IMR-90 (cell line): Measurements from ENCODE around the gene PRSS37. TPM values are rescaled to one million over a fixed set of nuclear protein-coding genes. Genes with fewer than 3 reads are reported as not detected.

ENCODE experiments used
- ATAC-seq: fragments of 200-7000 bp; cut with Tn5 transposase; 2 replicates; pipeline ENCODE4 v1.9.1; 2020; ENCODE audit warnings: low read depth, mild to moderate bottlenecking, moderate library complexity
- BruUV-seq: library from RNA; stranded (reverse); fragments of 400-500 nt; replicated peaks from 2 replicates; lab custom pipeline; 2021; lab: Mats Ljungman, UMichigan
- CTCF ChIA-PET: fragments of 300-600 bp; formaldehyde crosslinking; extraction: SDS; loops from one replicate; lab custom pipeline; 2021; ENCODE audit warnings: antibody characterized with exemption; lab: Yijun Ruan, JAX
- POLR2A ChIA-PET: fragments of 300-600 bp; sonication (Branson Sonifier 250); formaldehyde crosslinking; loops from one replicate; lab custom pipeline; 2022; ENCODE audit warnings: antibody characterized with exemption; ENCODE audit not compliant: unreplicated experiment; lab: Charles Lee
- DNase-seq: peaks from one replicate; pipeline ENCODE4 v3.0.0; 2013
- H2AFZ ChIP-seq: replicated peaks from 2 replicates; pipeline ENCODE3; 2013; ENCODE audit warnings: low read length, mild to moderate bottlenecking; ENCODE audit not compliant: poor library complexity
- H2AK5ac ChIP-seq: 2 replicates; pipeline ENCODE4 v1.6.1; 2013; ENCODE audit warnings: low read depth, low read length, inconsistent platforms
- H2AK9ac ChIP-seq: replicated peaks from 2 replicates; pipeline ENCODE3; 2013; ENCODE audit warnings: mild to moderate bottlenecking, low read depth, low read length, moderate library complexity; ENCODE audit not compliant: poor library complexity
- H2BK120ac ChIP-seq: 2 replicates; pipeline ENCODE4 v1.6.1; 2013; ENCODE audit warnings: low read depth, low read length, inconsistent platforms
- H2BK15ac ChIP-seq: 3 replicates; pipeline ENCODE4 v1.6.1; 2013; ENCODE audit warnings: low read depth, low read length, inconsistent platforms
- H2BK20ac ChIP-seq: 2 replicates; pipeline ENCODE4 v1.6.1; 2013; ENCODE audit warnings: low read depth, mild to moderate bottlenecking, inconsistent platforms, low read length, moderate library complexity
- H2BK5ac ChIP-seq: 2 replicates; pipeline ENCODE4 v1.6.1; 2013; ENCODE audit warnings: mild to moderate bottlenecking, low read depth, low read length, inconsistent platforms; ENCODE audit not compliant: poor library complexity, severe bottlenecking
- H3K14ac ChIP-seq: replicated peaks from 2 replicates; pipeline ENCODE4 v1.6.1; 2013; ENCODE audit warnings: low read depth, low read length, inconsistent platforms
- H3K18ac ChIP-seq: 2 replicates; pipeline ENCODE4 v1.6.1; 2013; ENCODE audit warnings: low read depth, low read length, control low read depth
- H3K23ac ChIP-seq: 2 replicates; pipeline ENCODE4 v1.6.1; 2013; ENCODE audit warnings: low read depth, low read length, inconsistent platforms
- H3K27ac ChIP-seq: 2 replicates; pipeline ENCODE4 v1.5.1; 2013; ENCODE audit warnings: mild to moderate bottlenecking, control low read depth, low read length; ENCODE audit not compliant: insufficient read depth
- H3K27me3 ChIP-seq: 2 replicates; pipeline ENCODE4 v1.6.1; 2013; ENCODE audit warnings: low read length; ENCODE audit not compliant: control insufficient read depth, insufficient read depth
- H3K36me3 ChIP-seq: 2 replicates; pipeline ENCODE4 v1.6.1; 2013; ENCODE audit warnings: low read length, mixed read lengths; ENCODE audit not compliant: control insufficient read depth, insufficient read depth
- H3K4ac ChIP-seq: 2 replicates; pipeline ENCODE4 v1.6.1; 2013; ENCODE audit warnings: low read depth, low read length, inconsistent platforms
- H3K4me1 ChIP-seq: 2 replicates; pipeline ENCODE4 v1.6.1; 2013; ENCODE audit warnings: low read length, mixed read lengths; ENCODE audit not compliant: control insufficient read depth, insufficient read depth
- H3K4me2 ChIP-seq: 2 replicates; pipeline ENCODE4 v1.6.1; 2013; ENCODE audit warnings: low read depth, mild to moderate bottlenecking, control low read depth, low read length, moderate library complexity
- H3K4me3 ChIP-seq: 2 replicates; pipeline ENCODE4 v1.5.1; 2013; ENCODE audit warnings: low read depth, mild to moderate bottlenecking, control low read depth, low read length, moderate library complexity; ENCODE audit not compliant: insufficient read depth
- H3K56ac ChIP-seq: 2 replicates; pipeline ENCODE4 v1.6.1; 2013; ENCODE audit warnings: low read length, inconsistent platforms; ENCODE audit not compliant: insufficient read depth; ENCODE audit errors: extremely low read depth
- H3K79me1 ChIP-seq, 2 experiments: 2 replicates each; pipeline ENCODE4 v1.6.1; 2013; ENCODE audit warnings: low read length in 2 of 2, inconsistent platforms in 1 of 2, low read depth in 1 of 2
- H3K9ac ChIP-seq: 2 replicates; pipeline ENCODE4 v1.6.1; 2013; ENCODE audit warnings: low read depth, low read length, control low read depth
- H3K9me1 ChIP-seq: 2 replicates; pipeline ENCODE4 v1.6.1; 2013; ENCODE audit warnings: low read length, inconsistent platforms; ENCODE audit not compliant: insufficient read depth
- H3K9me3 ChIP-seq: 2 replicates; pipeline ENCODE4 v1.6.1; 2013; ENCODE audit warnings: low read length; ENCODE audit not compliant: control insufficient read depth, insufficient read depth
- H4K20me1 ChIP-seq: 2 replicates; pipeline ENCODE4 v1.6.1; 2013; ENCODE audit warnings: low read length, inconsistent platforms; ENCODE audit not compliant: insufficient read depth
- H4K5ac ChIP-seq: 2 replicates; pipeline ENCODE4 v1.6.1; 2013; ENCODE audit warnings: mild to moderate bottlenecking, low read depth, low read length, control low read depth
- H4K8ac ChIP-seq, 2 experiments: 2 replicates each; pipeline ENCODE4 v1.6.1; 2013; ENCODE audit warnings: low read depth in 2 of 2, low read length in 2 of 2, control low read depth in 1 of 2, inconsistent platforms in 1 of 2
- H4K91ac ChIP-seq: 2 replicates; pipeline ENCODE4 v1.6.1; 2013; ENCODE audit warnings: low read depth, low read length, inconsistent platforms; ENCODE audit not compliant: insufficient read depth
- CEBPB ChIP-seq: IDR thresholded peaks from 2 replicates; pipeline ENCODE4 v1.6.1; 2012; ENCODE audit warnings: low read depth, low read length, improper control_type of control experiment
- FOS ChIP-seq: fragments of 150-350 bp; IDR thresholded peaks from 2 replicates; pipeline ENCODE4 v1.6.1; 2016; ENCODE audit warnings: low read depth, low read length
- MAZ ChIP-seq: IDR thresholded peaks from 2 replicates; pipeline ENCODE4 v1.6.1; 2012; ENCODE audit warnings: low read depth, mild to moderate bottlenecking, low read length, improper control_type of control experiment, moderate library complexity, borderline replicate concordance
- MXI1 ChIP-seq: IDR thresholded peaks from 2 replicates; pipeline ENCODE4 v1.6.1; 2012; ENCODE audit warnings: low read depth, mild to moderate bottlenecking, low read length, moderate library complexity, borderline replicate concordance
- NFE2L2 ChIP-seq: fragments of 150-350 bp; IDR thresholded peaks from 2 replicates; pipeline ENCODE4 v1.6.1; 2016; ENCODE audit warnings: low read depth, mild to moderate bottlenecking, low read length
- POLR2A ChIP-seq: IDR thresholded peaks from 2 replicates; pipeline ENCODE4 v1.6.1; 2012; ENCODE audit warnings: mild to moderate bottlenecking, low read depth, low read length
- RAD21 ChIP-seq: IDR thresholded peaks from 2 replicates; pipeline ENCODE4 v1.6.1; 2012; ENCODE audit warnings: low read length, improper control_type of control experiment
- RCOR1 ChIP-seq: IDR thresholded peaks from 2 replicates; pipeline ENCODE4 v1.6.1; 2012; ENCODE audit warnings: mild to moderate bottlenecking, low read length, improper control_type of control experiment; ENCODE audit not compliant: insufficient replicate concordance
- RFX5 ChIP-seq: IDR thresholded peaks from 2 replicates; pipeline ENCODE4 v1.8.0; 2012; ENCODE audit warnings: low read depth, mild to moderate bottlenecking, low read length, moderate library complexity
- SMC3 ChIP-seq: fragments of 150-350 bp; IDR thresholded peaks from 2 replicates; pipeline ENCODE4 v1.6.1; 2016; ENCODE audit warnings: low read depth, mild to moderate bottlenecking, antibody characterized with exemption, low read length, moderate library complexity
- WGBS, 2 experiments: methylation state at CpG; one replicate each; pipeline versions ENCODE4 v1.1.5 to v1.1.7; 2013; ENCODE audit warnings: missing lambda C conversion rate in 2 of 2; ENCODE audit not compliant: insufficient read length in 1 of 2; ENCODE audit errors: extremely low coverage in 2 of 2; 5-methylcytosine and 5-hydroxymethylcytosine counted together
- dilution Hi-C: fragments of 300-500 bp; cut with HindIII; formaldehyde crosslinking; loops from one replicate; pipeline ENCODE4 v1.14.3; 2018; ENCODE audit warnings: low sequenced_read_pairs; ENCODE audit not compliant: unreplicated experiment
- in situ Hi-C: fragments of 300-500 bp; cut with MboI; formaldehyde crosslinking; loops from 3 replicates; pipeline ENCODE4 v1.14.3; 2019; ENCODE audit warnings: low sequenced_read_pairs, inconsistent platforms, mixed read lengths
- intact Hi-C: fragments of 100-400 bp; cut with micrococcal nuclease; formaldehyde crosslinking; loops from 2 replicates; pipeline ENCODE4 v1.10.0; 2022
- polyA plus RNA-seq, 3 experiments: library from polyadenylated mRNA; depleted of rRNA; stranded (reverse); fragments of >200 nt; gene quantifications; 2 replicates each; pipeline ENCODE4 v1.2.3, GENCODE V29; 2012; ENCODE audit warnings: low replicate concordance in 1 of 3
- total RNA-seq: library from RNA; depleted of rRNA; stranded (reverse); fragments of >200 nt; gene quantifications from 2 replicates; pipeline ENCODE4 v1.2.3, GENCODE V29; 2012
- TF ChIP-seq, protein P1 (sequence below): fragments of 150-350 bp; IDR thresholded peaks from 2 replicates; pipeline ENCODE4 v1.6.1; 2017; ENCODE audit warnings: mild to moderate bottlenecking, antibody characterized with exemption, low read length, low read depth
- TF ChIP-seq, protein P2 (sequence below): fragments of 150-350 bp; IDR thresholded peaks from 2 replicates; pipeline ENCODE4 v1.6.1; 2016; ENCODE audit warnings: low read depth, mild to moderate bottlenecking, low read length, moderate library complexity, borderline replicate concordance
- TF ChIP-seq, protein P3 (sequence below): conservative IDR thresholded peaks from 2 replicates; pipeline ENCODE4 v1.5.1; 2012; ENCODE audit warnings: mild to moderate bottlenecking, low read depth, low read length, improper control_type of control experiment

Gene PRSS37
- total and polyA plus RNA-seq, 2 of the 4 experiments (the other 2 are of a cell fraction) = not detected

DNA sequence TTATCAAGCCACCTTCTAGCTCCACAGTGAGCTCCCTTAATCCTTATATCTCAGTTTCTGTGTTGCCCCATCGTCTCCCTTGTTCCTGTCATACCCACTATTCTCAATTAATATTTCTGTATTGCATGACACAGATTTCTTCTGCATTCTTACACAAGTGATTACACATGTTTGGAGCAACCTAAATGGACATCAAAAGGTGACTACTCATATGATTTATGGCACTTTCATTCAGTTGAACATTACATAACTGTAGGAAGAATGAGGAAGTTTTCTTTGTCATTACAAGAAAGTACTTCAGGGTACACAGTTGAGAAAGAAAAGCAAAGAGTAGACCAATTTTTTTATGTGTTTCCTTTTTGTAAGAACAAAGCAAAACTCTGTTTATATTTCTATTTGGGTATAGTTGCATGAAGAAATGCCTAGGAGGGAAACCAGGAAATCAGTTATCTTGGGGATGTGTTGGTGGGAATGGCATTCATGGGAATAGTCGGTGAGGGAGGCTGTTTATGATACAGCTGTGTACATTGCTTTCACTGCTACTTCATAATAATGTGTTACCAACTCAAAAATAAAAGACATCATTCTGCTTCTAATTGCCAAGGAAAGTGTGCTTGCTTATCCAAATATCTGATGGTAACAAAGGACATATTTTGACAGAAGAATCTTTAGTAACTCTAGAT, 23.6 kb upstream of the PRSS37 start:
- no peak overlapping the region for H3K4me2 ChIP-seq
- no peak overlapping the region for H2BK120ac ChIP-seq
- H2BK20ac ChIP-seq = no peak overlapping the region
- CTCF ChIA-PET = no interaction called here
- H2AFZ ChIP-seq = no peak overlapping the region
- H3K9me1 ChIP-seq = no peaks in the 10 kb centered on the region
- no peaks in the 10 kb centered on the region for H4K20me1 ChIP-seq
- H2AK9ac ChIP-seq = no peak overlapping the region
- in situ Hi-C loops (no loop called here), dilution Hi-C loops (no loop called here), intact Hi-C loops (no loop called here)
- H3K79me1 ChIP-seq = no peaks in the 10 kb centered on the region
- DNase-seq (no peak), ATAC-seq (no peak)
- no peak overlapping the region for H3K23ac ChIP-seq
- BruUV-seq = no TSS peak
- no peak overlapping the region for H2AK5ac ChIP-seq
- H3K27ac ChIP-seq = no peak overlapping the region
- no peak overlapping the region for H3K56ac ChIP-seq
- no peak overlapping the region for H2BK5ac ChIP-seq
- H4K91ac ChIP-seq = no peak overlapping the region
- H3K36me3 ChIP-seq = no peaks in the 10 kb centered on the region
- no peak overlapping the region for H4K8ac ChIP-seq
- WGBS, 2 experiments = 20% methylated on average over 1 of the region's 2 CpGs; no CpG with 5 or more reads in 1 of the 2 experiments
- POLR2A ChIA-PET = no interaction called here
- no peak overlapping the region for H3K14ac ChIP-seq
- no peak overlapping the region for H4K5ac ChIP-seq
- H3K9ac ChIP-seq = no peak overlapping the region
- no peak overlapping the region for H3K4ac ChIP-seq
- no peak overlapping the region for H2BK15ac ChIP-seq
- H3K4me3 ChIP-seq = no peak overlapping the region
- TF ChIP-seq CEBPB (no peak), FOS (no peak), RAD21 (no peak), RCOR1 (no peak), RFX5 (no peak), NFE2L2 (no peak), MXI1 (no peak), SMC3 (no peak), POLR2A (no peak), MAZ (no peak)
- TF ChIP-seq, protein P1, sequence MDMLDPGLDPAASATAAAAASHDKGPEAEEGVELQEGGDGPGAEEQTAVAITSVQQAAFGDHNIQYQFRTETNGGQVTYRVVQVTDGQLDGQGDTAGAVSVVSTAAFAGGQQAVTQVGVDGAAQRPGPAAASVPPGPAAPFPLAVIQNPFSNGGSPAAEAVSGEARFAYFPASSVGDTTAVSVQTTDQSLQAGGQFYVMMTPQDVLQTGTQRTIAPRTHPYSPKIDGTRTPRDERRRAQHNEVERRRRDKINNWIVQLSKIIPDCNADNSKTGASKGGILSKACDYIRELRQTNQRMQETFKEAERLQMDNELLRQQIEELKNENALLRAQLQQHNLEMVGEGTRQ = no peak
- TF ChIP-seq, protein P2, sequence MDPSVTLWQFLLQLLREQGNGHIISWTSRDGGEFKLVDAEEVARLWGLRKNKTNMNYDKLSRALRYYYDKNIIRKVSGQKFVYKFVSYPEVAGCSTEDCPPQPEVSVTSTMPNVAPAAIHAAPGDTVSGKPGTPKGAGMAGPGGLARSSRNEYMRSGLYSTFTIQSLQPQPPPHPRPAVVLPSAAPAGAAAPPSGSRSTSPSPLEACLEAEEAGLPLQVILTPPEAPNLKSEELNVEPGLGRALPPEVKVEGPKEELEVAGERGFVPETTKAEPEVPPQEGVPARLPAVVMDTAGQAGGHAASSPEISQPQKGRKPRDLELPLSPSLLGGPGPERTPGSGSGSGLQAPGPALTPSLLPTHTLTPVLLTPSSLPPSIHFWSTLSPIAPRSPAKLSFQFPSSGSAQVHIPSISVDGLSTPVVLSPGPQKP = no peak
- TF ChIP-seq, protein P3, sequence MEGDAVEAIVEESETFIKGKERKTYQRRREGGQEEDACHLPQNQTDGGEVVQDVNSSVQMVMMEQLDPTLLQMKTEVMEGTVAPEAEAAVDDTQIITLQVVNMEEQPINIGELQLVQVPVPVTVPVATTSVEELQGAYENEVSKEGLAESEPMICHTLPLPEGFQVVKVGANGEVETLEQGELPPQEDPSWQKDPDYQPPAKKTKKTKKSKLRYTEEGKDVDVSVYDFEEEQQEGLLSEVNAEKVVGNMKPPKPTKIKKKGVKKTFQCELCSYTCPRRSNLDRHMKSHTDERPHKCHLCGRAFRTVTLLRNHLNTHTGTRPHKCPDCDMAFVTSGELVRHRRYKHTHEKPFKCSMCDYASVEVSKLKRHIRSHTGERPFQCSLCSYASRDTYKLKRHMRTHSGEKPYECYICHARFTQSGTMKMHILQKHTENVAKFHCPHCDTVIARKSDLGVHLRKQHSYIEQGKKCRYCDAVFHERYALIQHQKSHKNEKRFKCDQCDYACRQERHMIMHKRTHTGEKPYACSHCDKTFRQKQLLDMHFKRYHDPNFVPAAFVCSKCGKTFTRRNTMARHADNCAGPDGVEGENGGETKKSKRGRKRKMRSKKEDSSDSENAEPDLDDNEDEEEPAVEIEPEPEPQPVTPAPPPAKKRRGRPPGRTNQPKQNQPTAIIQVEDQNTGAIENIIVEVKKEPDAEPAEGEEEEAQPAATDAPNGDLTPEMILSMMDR = no peak
- H3K4me1 ChIP-seq = no peaks in the 10 kb centered on the region
- H3K9me3 ChIP-seq = peaks cover 7% of the 10 kb centered on the region
- H3K27me3 ChIP-seq = no peaks in the 10 kb centered on the region
- no peak overlapping the region for H3K18ac ChIP-seq
